Activated B cell treated with CpG ODN at 0.5 μM for 24 hours (primary cell): ENCODE results near the gene ZNF165. TPM values are rescaled to one million over a fixed set of nuclear protein-coding genes. Genes with fewer than 3 reads are reported as not detected.
A peak's percentile ranks its signal among the peaks of the same experiment; 100 is the strongest.

Source experiments
- ATAC-seq: fragments of 200-7000 bp; cut with Tn5 transposase; one replicate; pipeline ENCODE4 v1.10.0; 2021; ENCODE audit warnings: low read depth, mild to moderate bottlenecking, moderate library complexity
- CTCF ChIA-PET: fragments of 350-600 bp; sonication (Branson Sonifier 250); formaldehyde crosslinking; loops from one replicate; lab custom pipeline; 2021; ENCODE audit warnings: antibody characterized with exemption; lab: Charles Lee
- POLR2A ChIA-PET: fragments of 350-600 bp; sonication (Branson Sonifier 250); formaldehyde crosslinking; loops from one replicate; lab custom pipeline; 2021; ENCODE audit warnings: antibody characterized with exemption; lab: Charles Lee
- DNase-seq: peaks from one replicate; pipeline ENCODE4 v3.0.0; 2022
- H3K27ac Mint-ChIP-seq: one replicate; pipeline ENCODE4 v1.8.0; 2020; ENCODE audit warnings: mixed read lengths
- H3K27me3 Mint-ChIP-seq: one replicate; pipeline ENCODE4 v1.8.0; 2021; ENCODE audit warnings: mixed read lengths
- H3K36me3 Mint-ChIP-seq: one replicate; pipeline ENCODE4 v1.8.0; 2021; ENCODE audit warnings: low read depth, mixed read lengths
- H3K4me1 Mint-ChIP-seq: one replicate; pipeline ENCODE4 v1.8.0; 2021; ENCODE audit warnings: mixed read lengths
- H3K4me3 Mint-ChIP-seq: one replicate; pipeline ENCODE4 v1.8.0; 2020; ENCODE audit warnings: mild to moderate bottlenecking, mixed read lengths
- H3K9me3 Mint-ChIP-seq: one replicate; pipeline ENCODE4 v1.8.0; 2020; ENCODE audit warnings: mixed read lengths
- CTCF ChIP-seq: fragments of 200-600 bp; IDR thresholded peaks from one replicate; pipeline ENCODE4 v1.8.0; 2022; ENCODE audit warnings: antibody characterized with exemption, mild to moderate bottlenecking
- intact Hi-C: fragments of 100-400 bp; cut with micrococcal nuclease; formaldehyde crosslinking; loops from one replicate; pipeline ENCODE4 v1.15.1; 2024
- total RNA-seq: library from RNA; stranded (reverse); gene quantifications from 2 replicates; pipeline ENCODE4 v1.2.3, GENCODE V29; 2022

ZNF165 gene
- total RNA-seq, 1 donor from 2014 or later: 6.3 TPM

- Mint-ChIP-seq H3K4me1 (peaks cover 42% of the 10 kb centered on the region), H3K4me3 (no peak overlapping the region), H3K27ac (no peak overlapping the region), H3K27me3 (no peaks in the 10 kb centered on the region), H3K9me3 (peaks cover 1% of the 10 kb centered on the region), H3K36me3 (peaks cover 26% of the 10 kb centered on the region)
- ATAC-seq (no peak), DNase-seq (no peak)
- no peak for TF ChIP-seq CTCF
- ChIA-PET CTCF (no interaction called here), POLR2A (no interaction called here)
- intact Hi-C loops: no loop called here
These were observed 2.3 kb upstream of the ZNF165 start for GRCh38 chr6:28078050-28078449.

GRCh38 chr6:28078836-28079235, 1.5 kb upstream of the ZNF165 start:
- Mint-ChIP-seq H3K4me3 (peak overlapping the region; percentile 98), H3K27ac (peak overlapping the region; percentile 33), H3K4me1 (peaks cover 50% of the 10 kb centered on the region), H3K36me3 (peaks cover 33% of the 10 kb centered on the region), H3K9me3 (peaks cover 5% of the 10 kb centered on the region), H3K27me3 (no peaks in the 10 kb centered on the region)
- ATAC-seq: no peak
- intact Hi-C loops: no loop called here
- POLR2A ChIA-PET: interaction anchor here (1.2 kb wide), 1 partner anchor 271 kb away, joined by 4 read pairs; the partner anchor contains the start of gene ZKSCAN3
- DNase-seq: no peak
- no peak for TF ChIP-seq CTCF
- CTCF ChIA-PET: no interaction called here

- H3K4me1 Mint-ChIP-seq: peaks cover 52% of the 10 kb centered on the region
- intact Hi-C loops: loop anchor here (1.0 to 10.0 kb wide), 19 partner anchors 23 to 1886 kb away; partner anchors contain the start of genes ZKSCAN8, ZSCAN12, ZSCAN16 and ZSCAN26
- peak overlapping the region; percentile 98 for H3K4me3 Mint-ChIP-seq
- peak overlapping the region; percentile 97 for H3K27ac Mint-ChIP-seq
- ChIA-PET CTCF (interaction anchor here (0.9 kb wide), 1 partner anchor 24 kb away, joined by 3 read pairs; no protein-coding TSS in a partner anchor), POLR2A (interaction anchor here (0.6 to 3.5 kb wide), 17 partner anchors 11 to 1886 kb away, joined by 3 to 28 read pairs (median 5); partner anchors contain the start of genes ZKSCAN8 and ZSCAN31)
- DNase-seq (peak; percentile 89), ATAC-seq (peak; percentile 68)
- peaks cover 50% of the 10 kb centered on the region for H3K36me3 Mint-ChIP-seq
- no peaks in the 10 kb centered on the region for H3K27me3 Mint-ChIP-seq
- TF ChIP-seq CTCF: no peak
- peaks cover 6% of the 10 kb centered on the region for H3K9me3 Mint-ChIP-seq
These were observed 490 bp downstream of the ZNF165 start for GRCh38 chr6:28080631-28081485.

- intact Hi-C loops: loop anchor here (1.0 to 10.0 kb wide), 18 partner anchors 23 to 1887 kb away; partner anchors contain the start of genes ZSCAN12, ZSCAN16, ZSCAN26 and ZSCAN9
- Mint-ChIP-seq H3K27me3 (no peaks in the 10 kb centered on the region), H3K27ac (peak overlapping the region; percentile 97), H3K36me3 (peaks cover 56% of the 10 kb centered on the region), H3K9me3 (peaks cover 6% of the 10 kb centered on the region), H3K4me3 (peak overlapping the region; percentile 98), H3K4me1 (peaks cover 52% of the 10 kb centered on the region)
- peak; percentile 68 for ATAC-seq
- TF ChIP-seq CTCF: no peak
- ChIA-PET CTCF (interaction anchor here (0.9 kb wide), 1 partner anchor 23 kb away, joined by 3 read pairs; no protein-coding TSS in a partner anchor), POLR2A (interaction anchor here (0.6 to 3.5 kb wide), 7 partner anchors 23 to 904 kb away, joined by 3 to 28 read pairs (median 9); partner anchors contain the start of gene ZKSCAN8)
- DNase-seq: no peak
These were observed 1.1 kb downstream of the ZNF165 start for GRCh38 chr6:28081486-28081751.

- H3K4me1 Mint-ChIP-seq: peaks cover 52% of the 10 kb centered on the region
- intact Hi-C loops: loop anchor here (5.0 to 10.0 kb wide), 7 partner anchors 184 to 1888 kb away; partner anchors contain the start of gene ZSCAN26
- DNase-seq (no peak), ATAC-seq (no peak)
- H3K27me3 Mint-ChIP-seq: no peaks in the 10 kb centered on the region
- H3K4me3 Mint-ChIP-seq: no peak overlapping the region
- peaks cover 11% of the 10 kb centered on the region for H3K9me3 Mint-ChIP-seq
- peaks cover 71% of the 10 kb centered on the region for H3K36me3 Mint-ChIP-seq
- peak overlapping the region; percentile 32 for H3K27ac Mint-ChIP-seq
- no peak for TF ChIP-seq CTCF
- CTCF ChIA-PET: no interaction called here
- POLR2A ChIA-PET: no interaction called here
These were observed 2.6 kb downstream of the ZNF165 start for GRCh38 chr6:28082939-28083338.
